Measurements from ENCODE around the gene RTP3.

Gene RTP3

DNA sequence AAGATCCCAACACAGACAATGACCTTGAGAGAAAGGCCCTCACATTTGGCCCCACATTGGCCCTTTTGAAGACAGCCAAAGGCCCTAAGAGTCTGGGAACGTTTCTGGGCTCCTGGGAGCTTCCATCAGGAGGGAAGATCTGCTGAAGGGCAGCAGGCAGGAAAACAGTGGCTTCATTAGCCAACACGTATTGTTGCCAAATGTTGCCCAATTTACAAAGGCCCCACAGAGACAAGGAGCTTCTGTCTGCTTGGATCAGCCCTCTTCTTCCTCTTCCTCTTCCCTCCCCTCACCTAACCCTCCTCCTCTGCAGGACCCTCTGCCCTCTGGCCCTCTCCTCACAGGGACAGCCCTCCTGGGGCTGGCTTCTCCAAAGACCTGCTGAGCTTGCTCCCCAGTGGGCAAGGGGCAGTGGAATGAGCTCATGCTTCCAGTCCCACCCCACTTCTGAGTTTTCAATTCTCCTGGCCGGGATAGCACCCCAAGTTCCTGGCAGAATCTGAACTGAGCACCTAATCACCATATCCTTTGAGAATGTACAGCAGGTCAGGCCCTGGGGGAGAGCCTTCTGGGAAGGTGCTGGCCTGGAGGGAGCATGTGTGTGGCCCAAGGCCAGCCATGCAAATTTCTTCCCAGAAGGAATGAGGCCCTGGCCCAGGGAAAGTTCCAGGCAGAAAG is 28.0 kb upstream of the RTP3 start:
- FAIRE-seq, result no peak

DNA sequence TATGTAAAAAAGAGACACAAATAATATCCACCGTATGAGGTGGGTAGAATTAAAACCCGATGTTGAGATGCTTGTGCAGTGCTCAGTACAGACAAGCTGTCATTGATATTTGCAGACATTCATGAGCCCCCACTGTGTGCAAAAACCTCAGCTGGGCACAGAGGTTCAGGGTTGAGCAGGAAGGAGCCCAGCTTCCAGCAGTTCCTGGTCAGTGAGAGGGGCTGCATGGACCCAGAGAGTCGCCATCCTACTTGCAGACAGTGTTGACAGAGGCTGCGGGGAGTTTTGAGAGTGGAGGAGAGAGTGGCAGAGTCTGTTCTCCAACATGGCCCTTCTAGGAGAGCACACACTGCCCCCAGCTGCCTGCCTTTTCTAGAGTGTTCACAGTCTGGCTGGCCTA is 26.9 kb upstream of the RTP3 start:
- FAIRE-seq, result no peak

DNA sequence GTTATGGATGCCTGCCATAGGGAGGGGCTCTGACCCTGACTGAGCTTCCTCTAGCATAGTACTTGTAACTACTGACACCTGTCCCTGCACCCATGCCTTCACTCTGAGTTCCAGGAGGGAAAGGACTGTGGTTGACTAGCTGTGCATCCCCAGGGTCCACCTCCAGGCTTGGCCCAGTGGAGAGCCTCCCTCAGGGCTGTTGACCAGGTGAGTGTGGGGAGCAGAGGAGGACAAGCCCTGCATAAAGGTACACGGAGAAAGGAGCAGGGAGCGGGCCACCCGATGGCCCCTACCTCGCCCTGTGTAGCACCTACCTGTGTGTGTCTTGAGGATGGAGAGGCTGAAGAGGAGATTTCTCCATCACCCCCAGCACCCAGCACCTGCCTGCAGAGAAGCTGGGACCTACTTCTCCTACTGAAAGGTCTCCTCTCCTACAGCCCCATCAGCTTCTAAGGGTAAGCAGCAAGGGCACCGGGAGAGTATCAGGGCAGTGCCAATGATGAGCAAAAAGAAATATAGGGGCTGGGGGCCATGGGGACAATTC is 26.3 kb upstream of the RTP3 start:
- FAIRE-seq, result no peak

DNA sequence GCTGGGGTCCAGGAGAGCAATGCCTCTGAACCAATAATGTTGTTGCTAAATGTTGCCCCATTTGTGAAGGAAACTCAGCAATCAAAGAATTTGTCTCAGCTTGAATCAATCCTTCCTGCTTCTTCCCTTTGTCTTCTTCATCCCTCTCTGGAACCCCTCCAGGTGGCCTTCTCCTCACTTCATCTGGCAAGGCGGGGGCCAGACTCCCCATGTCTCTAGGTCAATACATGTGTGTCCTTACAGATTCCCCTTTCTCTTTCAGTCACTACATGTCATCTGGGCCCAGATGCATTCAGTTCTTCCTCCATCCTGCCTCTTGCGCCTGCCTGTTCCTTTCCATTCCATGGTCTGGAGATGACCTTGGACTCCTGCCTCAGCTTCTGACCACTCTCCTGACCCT is 25.0 kb upstream of the RTP3 start:
- no peak for FAIRE-seq

DNA sequence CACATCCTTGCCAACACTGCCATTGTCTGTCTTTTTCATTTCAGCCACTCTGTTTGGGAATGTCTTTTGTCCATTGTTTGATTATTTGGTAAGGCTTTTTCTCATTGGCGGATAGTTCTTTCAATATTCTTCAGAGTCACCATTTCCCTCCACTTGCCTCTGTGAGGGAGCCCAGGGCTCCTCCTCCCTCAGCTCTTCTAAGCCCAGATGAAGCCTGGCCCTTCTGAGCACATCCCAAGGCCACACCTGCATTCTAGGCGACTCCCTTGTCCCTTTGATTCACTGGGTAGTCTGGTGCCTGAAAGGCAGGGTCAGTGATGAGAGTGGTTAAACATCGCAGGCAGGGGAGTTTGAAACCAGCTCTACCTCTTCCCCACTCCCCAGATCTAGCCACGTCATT is 20.6 kb upstream of the RTP3 start:
- no peak for FAIRE-seq

DNA sequence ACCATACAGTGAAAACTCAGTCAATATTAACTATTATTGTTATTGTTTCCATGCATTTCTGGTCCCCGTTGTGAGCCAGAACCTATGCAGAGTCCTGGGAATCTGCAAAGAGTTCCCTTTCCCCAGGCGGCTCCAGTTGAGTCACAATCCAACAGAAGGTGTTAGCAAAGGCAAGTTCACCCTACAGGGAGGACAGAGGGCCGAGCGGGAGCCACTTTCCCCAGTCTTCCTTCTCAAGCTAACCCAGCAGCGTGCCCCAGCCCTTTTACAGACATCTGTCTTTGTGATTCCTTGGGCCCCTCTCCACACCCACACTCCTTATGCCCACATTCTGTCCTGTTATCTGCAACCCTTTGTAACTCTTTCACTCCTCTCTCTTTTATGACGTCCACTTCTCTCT is 20.0 kb upstream of the RTP3 start:
- FAIRE-seq, result no peak

DNA sequence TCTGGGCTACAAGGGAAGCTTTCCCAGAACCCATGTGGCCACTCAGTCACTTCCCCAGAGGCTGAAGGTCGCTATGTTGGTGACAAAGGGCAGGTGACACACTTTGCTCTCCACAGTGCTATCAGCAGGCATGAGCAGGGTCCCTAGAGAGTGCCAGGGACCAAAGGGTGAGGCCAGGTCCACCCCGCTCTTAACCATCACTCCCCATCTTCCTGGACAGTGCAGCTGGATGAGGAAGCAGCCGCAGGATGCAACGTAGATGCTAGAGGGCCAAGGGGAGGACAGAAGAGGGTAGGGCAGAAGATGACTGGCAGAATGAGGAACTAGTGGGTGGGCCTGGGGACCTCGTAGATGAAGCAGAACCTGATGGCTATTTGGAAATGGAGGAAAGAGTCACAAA is 19.4 kb upstream of the RTP3 start:
- no peak for FAIRE-seq

DNA sequence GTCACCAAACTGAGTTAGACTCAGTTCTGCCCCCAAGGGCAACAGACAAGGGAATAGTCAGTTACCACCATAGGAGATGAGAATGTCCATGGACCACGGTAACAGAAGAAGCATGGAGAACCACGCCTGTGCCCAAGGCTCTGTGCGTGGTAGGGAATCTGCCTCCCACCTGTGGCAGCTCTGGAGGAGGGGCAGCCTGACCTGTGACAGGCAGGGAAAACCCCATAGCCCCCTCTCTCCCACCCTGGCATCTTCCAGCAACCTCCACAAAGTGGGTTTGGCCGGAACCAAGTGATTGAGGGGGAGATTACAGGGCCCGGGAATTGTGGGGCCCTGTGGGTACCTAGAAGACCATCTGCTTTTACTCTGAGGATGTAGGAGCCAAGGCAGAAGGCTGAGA is 18.8 kb upstream of the RTP3 start:
- no peak for FAIRE-seq

DNA sequence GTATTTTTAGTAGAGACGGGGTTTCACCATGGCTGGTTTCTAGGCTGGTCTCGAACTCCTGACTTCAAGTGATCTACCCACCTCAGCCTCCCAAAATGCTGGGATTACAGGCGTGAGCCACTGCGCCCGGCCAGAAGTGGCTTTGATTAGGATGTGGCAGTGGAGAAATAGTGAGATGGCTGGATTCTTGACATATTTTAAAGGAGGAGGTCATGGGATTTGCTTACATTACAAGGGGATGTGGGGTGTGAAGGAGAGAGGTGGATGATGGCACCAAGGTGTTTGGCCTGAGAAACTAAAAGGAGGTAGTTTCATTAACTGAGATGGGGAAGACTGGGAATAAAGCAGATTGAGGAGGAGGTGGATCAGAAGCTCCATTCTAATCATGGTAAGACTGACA is 18.1 kb upstream of the RTP3 start:
- FAIRE-seq, result no peak

DNA sequence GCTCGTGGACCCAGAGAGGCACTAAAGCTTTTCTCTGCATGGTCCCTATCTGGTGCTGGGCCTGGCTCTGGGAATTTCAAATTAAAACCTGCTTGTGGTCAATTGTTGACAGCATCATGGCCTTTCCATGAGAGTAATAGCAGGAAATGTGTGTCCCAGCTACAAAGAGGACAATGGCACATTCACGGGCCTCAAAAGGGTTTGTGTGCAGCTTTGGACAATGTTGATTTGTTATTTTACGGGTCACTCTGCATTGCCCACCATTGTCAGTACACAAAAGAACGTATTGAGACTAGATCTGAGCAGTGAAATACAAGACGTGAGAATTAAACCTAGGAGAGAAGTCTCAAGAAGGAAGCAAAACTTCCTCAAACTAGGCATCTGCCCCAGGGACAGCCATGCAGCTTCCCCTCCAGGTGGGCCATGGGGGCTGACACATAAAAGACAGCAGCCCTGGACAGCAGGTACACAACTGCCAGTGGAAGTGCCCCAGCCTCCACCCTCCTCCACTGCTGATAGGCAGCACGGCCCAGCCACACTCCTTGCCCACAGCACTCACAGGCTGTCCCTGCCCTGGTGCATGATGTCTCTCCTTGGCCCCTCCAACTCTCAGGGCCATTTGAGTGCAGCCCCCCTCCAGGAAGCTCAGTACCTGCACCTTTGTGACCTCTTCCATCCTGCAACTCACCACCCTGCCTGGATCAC is 17.1 kb upstream of the RTP3 start:
- FAIRE-seq, result no peak

DNA sequence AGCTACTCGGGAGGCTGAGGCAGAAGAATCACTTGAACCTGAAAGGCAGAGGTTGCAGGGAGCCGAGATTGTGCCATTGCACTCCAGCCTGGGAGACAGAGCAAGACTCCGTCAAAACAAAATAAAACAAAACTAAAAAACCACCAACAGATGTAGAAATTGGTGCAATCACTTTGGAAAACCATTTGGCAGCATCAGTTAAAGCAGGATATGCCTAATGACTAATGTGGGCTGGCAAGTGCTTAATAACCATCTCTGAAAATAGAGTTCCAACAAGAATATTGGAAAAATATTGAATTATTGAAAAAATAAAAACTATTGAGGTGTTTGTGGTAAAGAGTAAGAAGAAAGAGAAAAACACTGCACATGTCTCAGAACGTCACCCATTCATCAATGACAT is 16.1 kb upstream of the RTP3 start:
- no peak for FAIRE-seq

DNA sequence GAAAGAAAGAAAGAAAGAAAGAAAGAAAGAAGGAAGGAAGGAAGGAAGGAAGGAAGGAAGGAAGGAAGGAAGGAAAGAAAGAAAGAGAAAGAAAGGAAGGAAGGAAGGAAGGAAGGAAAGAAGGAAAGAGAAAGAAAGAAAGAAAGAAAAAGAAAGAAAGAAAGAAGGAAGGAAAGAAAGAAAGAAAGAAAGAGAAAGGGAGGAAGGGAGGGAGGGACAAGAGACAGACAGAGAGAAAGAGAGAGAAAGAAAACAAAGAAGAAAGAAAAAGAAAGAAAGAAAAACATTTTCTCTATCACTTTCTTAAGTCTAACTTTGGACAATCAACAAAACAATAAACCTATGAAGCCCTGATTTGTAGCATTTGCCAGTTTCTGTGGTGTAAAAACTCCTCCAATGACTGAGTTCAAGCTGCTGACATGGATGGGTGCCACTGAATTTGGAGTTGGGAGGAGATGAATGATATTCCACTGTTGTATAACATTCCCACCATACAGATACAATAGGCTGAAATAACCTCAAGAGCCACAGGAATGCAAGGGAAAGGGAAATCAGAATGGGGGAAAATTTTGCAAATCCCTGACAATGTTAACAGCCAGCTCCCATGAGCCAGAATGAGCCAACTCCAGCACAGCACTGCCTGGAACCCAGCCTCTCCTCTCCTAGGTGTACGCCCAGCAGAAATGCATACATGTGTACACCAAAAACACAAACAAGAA is 15.0 kb upstream of the RTP3 start:
- FAIRE-seq, result no peak

DNA sequence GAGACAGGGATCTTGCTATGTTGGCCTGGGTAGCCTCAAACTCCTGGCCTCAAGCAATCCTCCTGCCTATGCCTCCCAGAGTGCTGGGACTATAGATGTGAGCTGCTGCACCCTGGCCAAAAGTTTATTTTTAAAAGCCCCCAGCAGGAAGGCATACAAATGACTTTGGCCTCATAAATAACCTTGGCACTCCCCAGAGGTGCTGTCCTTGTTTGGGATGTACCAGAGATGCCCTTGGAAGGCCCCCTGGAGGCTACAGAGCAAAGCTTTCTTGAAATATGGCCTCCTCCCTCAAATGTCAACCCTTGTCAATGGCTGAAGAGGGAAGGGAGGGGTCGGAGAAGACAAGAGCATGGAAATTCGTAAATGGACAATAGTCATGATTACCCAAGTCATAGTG is 14.0 kb upstream of the RTP3 start:
- no peak for FAIRE-seq

DNA sequence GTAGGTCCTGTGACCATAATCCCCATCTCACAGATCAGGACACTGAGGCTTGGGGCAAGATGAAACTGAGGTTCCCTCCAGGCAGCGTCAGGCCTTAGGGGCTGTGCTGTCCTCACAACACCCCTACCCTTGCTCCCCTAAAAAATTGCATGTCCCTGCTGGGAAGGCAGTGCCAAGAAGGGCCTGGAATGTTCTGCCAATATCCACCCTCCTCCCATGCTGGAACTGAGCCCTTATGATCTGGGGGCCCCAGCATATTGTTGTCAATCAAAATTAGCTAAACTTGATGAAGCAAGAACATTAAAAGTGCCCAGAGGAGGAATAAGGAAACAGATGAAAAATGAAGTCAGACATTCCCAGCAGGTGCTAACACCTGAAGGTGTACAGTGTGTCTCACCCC is 13.4 kb upstream of the RTP3 start:
- no peak for FAIRE-seq

DNA sequence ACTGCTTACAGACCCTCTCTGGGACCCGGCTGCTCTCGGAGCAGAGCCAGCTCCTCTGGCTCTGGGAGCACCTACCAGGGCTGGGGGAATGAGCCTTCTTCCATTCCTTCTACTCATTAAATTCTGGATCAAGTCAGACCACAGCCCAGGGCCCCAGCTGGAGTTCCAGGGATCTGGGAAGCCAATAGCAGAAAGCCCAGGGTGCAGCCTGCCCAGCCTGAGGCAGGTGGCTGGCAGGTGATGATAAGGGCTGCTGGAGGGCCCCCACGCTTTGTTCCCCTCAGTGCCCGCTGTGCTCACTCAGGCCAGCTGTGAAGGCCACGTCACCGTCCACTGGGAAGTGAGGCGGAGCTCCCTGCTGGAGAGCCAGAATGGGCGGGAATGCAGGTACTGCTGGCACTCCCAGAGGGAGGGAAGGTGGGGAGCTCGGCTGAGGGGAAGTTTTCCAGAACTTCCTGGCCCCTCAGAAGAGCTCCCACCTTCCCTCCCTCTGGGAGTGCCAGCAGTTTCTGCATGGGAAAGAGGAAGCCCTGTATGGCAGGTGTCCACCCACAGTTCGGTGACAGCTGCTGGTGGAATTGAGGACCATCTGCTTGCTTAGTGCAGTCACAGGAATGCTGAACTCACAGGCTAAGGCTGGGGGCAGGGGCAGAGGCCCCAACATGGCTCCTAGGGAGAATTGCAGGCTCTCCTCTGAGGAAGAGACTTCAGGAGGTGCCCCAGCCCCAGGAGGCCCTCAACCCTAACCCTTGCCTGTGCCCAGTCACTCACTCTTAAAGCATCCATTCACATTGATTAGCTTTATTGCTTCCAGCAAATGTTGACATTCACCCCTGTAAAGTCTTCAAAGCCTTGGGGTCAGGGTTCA is 12.6 kb upstream of the RTP3 start:
- no peak for FAIRE-seq

DNA sequence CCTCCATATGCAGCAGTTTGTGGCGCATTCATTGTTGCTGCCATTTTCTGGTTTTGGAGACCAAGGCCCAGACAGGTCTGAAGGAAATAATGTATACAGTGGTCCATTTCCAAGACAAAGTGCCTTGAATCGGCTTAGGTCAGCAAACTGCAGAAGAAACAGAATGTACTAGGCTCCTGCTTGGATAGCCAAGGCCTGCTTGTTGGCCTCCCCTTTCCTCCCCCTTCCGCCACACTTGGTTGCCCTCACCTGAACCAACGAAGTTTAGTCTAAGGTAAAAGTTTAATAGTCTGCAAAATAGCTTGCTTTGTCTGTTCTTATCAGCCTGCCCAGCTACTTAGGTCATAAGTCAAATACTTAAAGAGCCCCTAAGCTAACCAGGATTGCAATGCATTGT is 12.0 kb upstream of the RTP3 start:
- FAIRE-seq, result no peak

DNA sequence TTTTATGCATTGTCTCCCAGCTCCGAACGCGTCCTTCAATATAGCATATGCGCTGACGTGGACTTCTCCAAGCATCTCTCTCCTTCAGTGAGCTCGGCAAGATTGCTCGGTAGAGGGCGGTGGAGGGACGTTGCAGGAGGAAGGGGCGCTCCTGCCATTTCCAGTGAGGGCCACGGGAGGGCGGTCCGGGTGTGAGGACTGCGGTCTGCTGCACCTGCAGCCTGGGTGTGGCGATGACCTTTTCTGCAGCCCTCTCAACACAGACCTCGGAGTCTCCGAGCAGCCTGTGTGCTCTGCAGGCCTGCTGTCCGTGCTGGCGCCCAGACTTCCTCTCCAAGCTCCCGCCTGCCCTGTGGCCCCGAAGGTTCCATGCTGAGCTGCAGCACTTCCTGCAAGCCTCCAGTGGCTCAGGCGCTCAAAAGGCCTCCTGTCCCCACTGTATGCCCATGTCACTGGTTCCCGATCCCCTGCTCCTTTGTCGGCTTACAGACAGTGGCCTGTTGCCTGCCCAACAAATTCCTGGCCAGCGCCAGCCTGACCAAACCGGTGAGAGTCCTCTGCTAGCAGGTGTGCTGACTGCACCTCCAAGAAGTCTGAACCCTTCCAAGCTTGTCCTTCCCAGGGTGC is 8.9 kb upstream of the RTP3 start:
- FAIRE-seq, result peak; percentile 86

DNA sequence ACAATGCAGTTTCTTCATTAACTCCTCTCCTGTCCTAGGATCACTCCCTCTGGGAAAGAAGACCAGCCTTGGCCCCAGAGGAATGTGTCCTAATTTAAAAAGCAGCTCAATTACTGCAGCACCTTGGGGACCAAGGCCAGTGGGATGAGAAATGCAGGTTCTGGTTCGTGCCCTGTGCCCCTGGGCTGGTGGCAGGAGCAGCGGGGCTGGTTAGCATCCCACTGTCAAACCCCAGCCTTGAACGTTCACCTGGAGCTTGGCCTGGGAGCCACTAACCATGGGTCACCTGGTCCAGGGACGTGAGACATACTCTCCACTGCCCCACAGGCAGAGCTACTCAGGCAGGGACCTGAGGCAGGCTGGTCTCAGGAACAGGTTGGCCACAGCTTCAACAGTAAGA is 8.4 kb upstream of the RTP3 start:
- no peak for FAIRE-seq

DNA sequence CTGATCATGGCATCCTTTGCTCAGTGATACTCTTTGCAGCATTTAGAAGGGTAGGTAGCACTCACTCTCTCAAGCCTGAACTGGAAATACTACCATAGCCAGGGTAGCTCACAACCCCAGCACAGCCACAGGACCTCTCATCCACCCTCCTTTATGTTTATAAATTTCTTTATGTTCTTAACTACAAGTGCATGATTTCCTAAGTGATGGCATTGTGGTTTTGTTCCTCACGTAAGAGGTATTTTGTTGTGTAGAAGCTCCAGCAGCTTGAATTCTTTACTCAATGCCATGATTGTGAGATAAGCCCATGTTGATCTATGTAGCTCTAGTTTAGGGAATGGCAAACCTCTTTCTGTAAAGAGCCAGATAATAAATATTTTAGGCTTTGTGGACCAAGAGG is 7.9 kb upstream of the RTP3 start:
- FAIRE-seq, result no peak

DNA sequence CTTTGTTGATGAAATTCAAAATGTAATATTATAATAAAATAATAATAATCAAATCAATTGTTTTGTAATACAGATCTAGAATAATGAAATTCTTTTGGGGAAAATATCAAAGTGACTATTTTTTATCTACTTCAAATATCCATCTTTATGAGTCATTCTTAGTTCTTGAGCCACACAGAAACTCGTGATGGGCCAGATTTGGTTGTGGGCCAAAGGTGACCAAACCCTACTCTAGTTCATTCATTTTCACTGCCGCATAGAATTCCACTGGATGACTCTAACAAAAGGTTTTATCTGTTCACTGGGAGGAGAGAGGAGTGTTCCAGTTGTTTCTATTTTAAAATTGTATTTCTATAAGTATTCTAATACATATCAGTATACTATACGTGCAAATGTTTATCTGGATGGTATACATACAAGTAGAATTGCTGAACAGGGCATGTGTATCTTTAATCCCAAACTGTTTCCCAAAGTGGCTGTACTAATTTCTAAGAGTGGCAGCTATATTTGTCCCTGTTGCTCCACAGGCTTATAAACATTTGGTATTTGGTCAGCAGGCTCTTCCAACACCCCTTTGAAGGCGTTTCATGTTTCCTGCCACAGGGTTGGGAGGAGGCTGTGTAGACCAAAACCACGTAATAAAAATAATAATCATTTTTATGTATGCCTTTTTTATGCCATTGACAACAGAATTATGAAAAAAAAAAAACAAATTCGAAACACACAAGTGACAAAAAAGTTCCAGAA is 7.3 kb upstream of the RTP3 start:
- peak; percentile 4 for FAIRE-seq
